HEK293 (cell line): Measurements from ENCODE around the gene SLC43A3.

ENCODE experiments used
- CTCF ChIA-PET: fragments of 350-600 bp; formaldehyde crosslinking; extraction: SDS; loops from one replicate; lab custom pipeline; 2021; ENCODE audit warnings: antibody characterized with exemption; lab: Yijun Ruan, JAX
- POLR2A ChIA-PET: fragments of 300-600 bp; formaldehyde crosslinking; extraction: SDS; loops from one replicate; lab custom pipeline; 2020; ENCODE audit warnings: antibody characterized with exemption, inconsistent platforms; lab: Yijun Ruan, JAX
- H3K27ac ChIP-seq: fragments of 200-500 bp; sonication (Bioruptor generic); 2 replicates; pipeline ENCODE4 v1.5.1; 2014; ENCODE audit warnings: low read depth, low read length, control low read depth, inconsistent platforms; ENCODE audit errors: extremely low read depth
- H3K36me3 ChIP-seq, 2 experiments: fragments of 200-500 bp in 1 of 2; sonication (Bioruptor generic) in 1 of 2; 1 replicate in 1 of 2; 2 replicates in 1 of 2; pipeline ENCODE4 v1.5.1; 2014 to 2017; ENCODE audit warnings: inconsistent platforms in 2 of 2, low read length in 2 of 2; ENCODE audit not compliant: control insufficient read depth in 2 of 2, insufficient read depth in 1 of 2
- H3K4me1 ChIP-seq: fragments of 200-500 bp; sonication (Bioruptor generic); 2 replicates; pipeline ENCODE4 v1.5.1; 2014; ENCODE audit warnings: mild to moderate bottlenecking, low read length, inconsistent platforms; ENCODE audit not compliant: control insufficient read depth, insufficient read depth
- H3K4me3 ChIP-seq: 2 replicates; pipeline ENCODE4 v1.5.1; 2011; ENCODE audit warnings: low read depth, mild to moderate bottlenecking, control low read depth, low read length, moderate library complexity
- H3K9me3 ChIP-seq: fragments of 200-500 bp; sonication (Bioruptor generic); 2 replicates; pipeline ENCODE4 v1.5.1; 2014; ENCODE audit warnings: low read depth, low read length, inconsistent platforms; ENCODE audit not compliant: control insufficient read depth, insufficient read depth
- BCL11B ChIP-seq: fragments of 450-650 bp; formaldehyde crosslinking; IDR thresholded peaks from 2 replicates; pipeline ENCODE4 v1.5.1; 2016; ENCODE audit warnings: low read depth, missing biosample characterization, missing genetic modification characterization
- EGR2 ChIP-seq: fragments of 450-650 bp; formaldehyde crosslinking; IDR thresholded peaks from 2 replicates; pipeline ENCODE4 v1.5.1; 2016; ENCODE audit warnings: low read depth, missing biosample characterization, missing genetic modification characterization
- HOXC10 ChIP-seq: sonication (generic); formaldehyde crosslinking; IDR thresholded peaks from 2 replicates; pipeline ENCODE4 v1.8.1; 2023; ENCODE audit warnings: mild to moderate bottlenecking, missing genetic modification reagents
- KLF10 ChIP-seq: fragments of 450-650 bp; IDR thresholded peaks from 2 replicates; pipeline ENCODE4 v1.5.1; 2018; ENCODE audit warnings: missing biosample characterization, mild to moderate bottlenecking, missing genetic modification characterization
- PRDM1 ChIP-seq: fragments of 450-650 bp; formaldehyde crosslinking; IDR thresholded peaks from 2 replicates; pipeline ENCODE4; 2016; ENCODE audit warnings: missing biosample characterization, missing genetic modification characterization
- SP2 ChIP-seq: fragments of 450-650 bp; formaldehyde crosslinking; IDR thresholded peaks from 2 replicates; pipeline ENCODE4 v1.5.1; 2016; ENCODE audit warnings: missing biosample characterization, missing genetic modification characterization
- TCF7L2 ChIP-seq: IDR thresholded peaks from 2 replicates; pipeline ENCODE4 v1.6.1; 2011; ENCODE audit warnings: low read depth, mild to moderate bottlenecking, inconsistent platforms, low read length, moderate library complexity, borderline replicate concordance
- TRIM28 ChIP-seq: IDR thresholded peaks from 2 replicates; pipeline ENCODE4 v1.6.1; 2011; ENCODE audit warnings: low read length, control low read depth, borderline replicate concordance
- YY1 ChIP-seq: fragments of 450-650 bp; formaldehyde crosslinking; IDR thresholded peaks from 2 replicates; pipeline ENCODE4 v1.5.1; 2018; ENCODE audit warnings: missing biosample characterization, missing genetic modification characterization
- ZBTB20 ChIP-seq: fragments of 450-650 bp; formaldehyde crosslinking; IDR thresholded peaks from 2 replicates; pipeline ENCODE4 v1.5.1; 2016; ENCODE audit warnings: missing biosample characterization, missing genetic modification characterization
- ZFHX2 ChIP-seq: fragments of 450-650 bp; formaldehyde crosslinking; conservative IDR thresholded peaks from 2 replicates; pipeline ENCODE4 v1.5.1; 2016; ENCODE audit warnings: missing biosample characterization, missing genetic modification characterization
- ZNF10 ChIP-seq: fragments of 450-650 bp; formaldehyde crosslinking; IDR thresholded peaks from 2 replicates; pipeline ENCODE4 v1.5.1; 2017; ENCODE audit warnings: missing biosample characterization, missing genetic modification characterization
- ZNF16 ChIP-seq: fragments of 450-650 bp; formaldehyde crosslinking; IDR thresholded peaks from 2 replicates; pipeline ENCODE4 v1.5.1; 2016; ENCODE audit warnings: low read depth, missing biosample characterization, missing genetic modification characterization
- ZNF2 ChIP-seq: fragments of 450-650 bp; formaldehyde crosslinking; IDR thresholded peaks from 2 replicates; pipeline ENCODE4 v1.5.1; 2016; ENCODE audit warnings: missing biosample characterization, missing genetic modification characterization
- ZNF202 ChIP-seq: fragments of 450-650 bp; formaldehyde crosslinking; IDR thresholded peaks from 2 replicates; pipeline ENCODE4 v1.5.1; 2016; ENCODE audit warnings: missing biosample characterization, missing genetic modification characterization, borderline replicate concordance
- ZNF223 ChIP-seq: fragments of 450-650 bp; formaldehyde crosslinking; IDR thresholded peaks from 2 replicates; pipeline ENCODE4 v1.5.1; 2016; ENCODE audit warnings: missing biosample characterization, missing genetic modification characterization
- ZNF341 ChIP-seq: fragments of 450-650 bp; formaldehyde crosslinking; IDR thresholded peaks from 2 replicates; pipeline ENCODE4; 2016; ENCODE audit warnings: low read depth, missing biosample characterization, missing genetic modification characterization
- ZNF394 ChIP-seq: fragments of 450-650 bp; formaldehyde crosslinking; IDR thresholded peaks from 2 replicates; pipeline ENCODE4 v1.5.1; 2016; ENCODE audit warnings: missing biosample characterization, missing genetic modification characterization, mild to moderate bottlenecking, moderate library complexity, borderline replicate concordance
- ZNF416 ChIP-seq: fragments of 450-650 bp; formaldehyde crosslinking; IDR thresholded peaks from 2 replicates; pipeline ENCODE4 v1.5.1; 2016; ENCODE audit warnings: missing biosample characterization, missing genetic modification characterization
- ZNF600 ChIP-seq: fragments of 450-650 bp; formaldehyde crosslinking; IDR thresholded peaks from 2 replicates; pipeline ENCODE4 v1.5.1; 2016; ENCODE audit warnings: missing biosample characterization, missing genetic modification characterization
- ZNF621 ChIP-seq: fragments of 450-650 bp; formaldehyde crosslinking; IDR thresholded peaks from 2 replicates; pipeline ENCODE4 v1.5.1; 2017; ENCODE audit warnings: missing biosample characterization, missing genetic modification characterization
- ZNF654 ChIP-seq: fragments of 450-650 bp; formaldehyde crosslinking; IDR thresholded peaks from 2 replicates; pipeline ENCODE4 v1.5.1; 2016; ENCODE audit warnings: low read depth, missing biosample characterization, missing genetic modification characterization
- ZNF658 ChIP-seq: fragments of 450-650 bp; formaldehyde crosslinking; IDR thresholded peaks from 2 replicates; pipeline ENCODE4; 2016; ENCODE audit warnings: missing biosample characterization, missing genetic modification characterization
- ZNF660 ChIP-seq: fragments of 450-650 bp; IDR thresholded peaks from 2 replicates; pipeline ENCODE4 v1.5.1; 2018; ENCODE audit warnings: missing biosample characterization, mild to moderate bottlenecking, missing genetic modification characterization
- ZNF670 ChIP-seq: fragments of 450-650 bp; formaldehyde crosslinking; IDR thresholded peaks from 2 replicates; pipeline ENCODE4 v1.5.1; 2016; ENCODE audit warnings: missing biosample characterization, missing genetic modification characterization, low read depth
- ZSCAN30 ChIP-seq: fragments of 450-650 bp; IDR thresholded peaks from 2 replicates; pipeline ENCODE4 v1.5.1; 2018; ENCODE audit warnings: missing biosample characterization, mild to moderate bottlenecking, missing genetic modification characterization, moderate library complexity
- ZSCAN5A ChIP-seq: fragments of 450-650 bp; formaldehyde crosslinking; IDR thresholded peaks from 2 replicates; pipeline ENCODE4 v1.5.1; 2016; ENCODE audit warnings: missing biosample characterization, missing genetic modification characterization
- TF ChIP-seq, protein P1 (sequence below): fragments of 450-650 bp; formaldehyde crosslinking; IDR thresholded peaks from 2 replicates; pipeline ENCODE4 v1.5.1; 2016; ENCODE audit warnings: missing biosample characterization, missing genetic modification characterization
- TF ChIP-seq, protein P2 (sequence below): fragments of 450-650 bp; formaldehyde crosslinking; IDR thresholded peaks from 2 replicates; pipeline ENCODE4 v1.5.1; 2017; ENCODE audit warnings: missing biosample characterization, missing genetic modification characterization

Gene SLC43A3

DNA sequence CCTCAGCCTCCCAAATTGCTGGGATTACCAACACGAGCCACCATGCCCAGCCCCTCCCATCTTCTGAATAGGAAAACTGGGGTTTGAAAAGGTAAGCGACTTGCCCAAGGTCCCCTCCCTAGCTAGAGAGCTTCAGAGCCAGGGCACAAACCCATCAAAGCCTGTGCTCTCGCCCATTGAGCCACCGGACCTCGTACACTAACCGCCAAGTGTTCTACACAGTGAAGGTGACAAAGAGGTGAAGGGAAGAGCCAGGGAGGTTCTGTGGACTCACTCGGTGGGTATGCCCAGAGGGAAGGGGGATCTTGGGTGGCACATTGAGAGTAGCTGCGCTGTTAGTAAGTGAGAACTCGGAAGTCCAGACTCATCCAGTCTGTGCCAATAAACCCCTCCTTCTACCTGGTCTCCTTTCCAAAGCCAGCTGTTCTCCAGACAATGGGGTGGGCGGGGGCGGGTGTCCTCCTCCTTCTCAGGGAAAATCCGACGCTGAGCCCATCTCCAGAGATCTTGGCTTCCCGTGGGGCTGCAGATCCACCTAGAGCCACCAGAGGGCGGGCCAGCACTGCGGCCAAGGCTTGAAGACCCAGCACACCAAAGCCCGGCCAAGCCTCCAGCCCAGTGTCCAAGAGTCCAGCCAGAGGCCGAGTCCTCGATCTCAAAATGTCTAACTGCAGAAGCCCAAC is 30.2 kb upstream of the SLC43A3 start:
- Histone ChIP-seq H3K4me1 (no peaks in the 10 kb centered on the region), H3K36me3 (no peaks in the 10 kb centered on the region), H3K27ac (no peak overlapping the region), H3K9me3 (no peaks in the 10 kb centered on the region)
- CTCF ChIA-PET, result interaction anchor here (0.5 to 9.3 kb wide), 50 partner anchors 8 to 1707 kb away, joined by 3 to 191 read pairs (median 5); partner anchors contain the start of genes CTNND1, SLC43A1 and TIMM10
- POLR2A ChIA-PET, result interaction anchor here (0.9 kb wide), 1 partner anchor 59 kb away, joined by 3 read pairs; the partner anchor contains the start of gene SLC43A1
- TF ChIP-seq ZSCAN30 (tag by site-specific recombination), result peak; percentile 34; the same call in 1 of the 2 replicates
- peak; percentile 66 for TF ChIP-seq ZNF654
- no peak for TF ChIP-seq ZNF670 (tag by site-specific recombination)
- no peak for TF ChIP-seq ZNF658 (tag by site-specific recombination)
- TF ChIP-seq, protein P1, sequence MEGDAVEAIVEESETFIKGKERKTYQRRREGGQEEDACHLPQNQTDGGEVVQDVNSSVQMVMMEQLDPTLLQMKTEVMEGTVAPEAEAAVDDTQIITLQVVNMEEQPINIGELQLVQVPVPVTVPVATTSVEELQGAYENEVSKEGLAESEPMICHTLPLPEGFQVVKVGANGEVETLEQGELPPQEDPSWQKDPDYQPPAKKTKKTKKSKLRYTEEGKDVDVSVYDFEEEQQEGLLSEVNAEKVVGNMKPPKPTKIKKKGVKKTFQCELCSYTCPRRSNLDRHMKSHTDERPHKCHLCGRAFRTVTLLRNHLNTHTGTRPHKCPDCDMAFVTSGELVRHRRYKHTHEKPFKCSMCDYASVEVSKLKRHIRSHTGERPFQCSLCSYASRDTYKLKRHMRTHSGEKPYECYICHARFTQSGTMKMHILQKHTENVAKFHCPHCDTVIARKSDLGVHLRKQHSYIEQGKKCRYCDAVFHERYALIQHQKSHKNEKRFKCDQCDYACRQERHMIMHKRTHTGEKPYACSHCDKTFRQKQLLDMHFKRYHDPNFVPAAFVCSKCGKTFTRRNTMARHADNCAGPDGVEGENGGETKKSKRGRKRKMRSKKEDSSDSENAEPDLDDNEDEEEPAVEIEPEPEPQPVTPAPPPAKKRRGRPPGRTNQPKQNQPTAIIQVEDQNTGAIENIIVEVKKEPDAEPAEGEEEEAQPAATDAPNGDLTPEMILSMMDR (tag by site-specific recombination), result peak; percentile 52
- peak; percentile 6; the same call in 1 of the 2 replicates for TF ChIP-seq EGR2 (tag by site-specific recombination)
- TF ChIP-seq ZNF341 (tag by site-specific recombination), result peak; percentile 34; the same call in 1 of the 2 replicates
- 0 out of 2 replicates have a peak, but pooled peaks have one; percentile 50 for TF ChIP-seq BCL11B
- TF ChIP-seq ZNF394 (tag by site-specific recombination), result 0 out of 2 replicates have a peak, but pooled peaks have one; percentile 12
- 0 out of 2 replicates have a peak, but pooled peaks have one; percentile 19 for TF ChIP-seq ZNF660 (tag by site-specific recombination)
- no peak for TF ChIP-seq ZNF223
- TF ChIP-seq ZNF600 (tag by site-specific recombination), result 0 out of 2 replicates have a peak, but pooled peaks have one; percentile 40
- 0 out of 2 replicates have a peak, but pooled peaks have one; percentile 50 for TF ChIP-seq ZNF2 (tag by site-specific recombination)
- TF ChIP-seq, all 188 proteins: peak for 10
- no peak overlapping the region for H3K4me3 ChIP-seq

GRCh38 chr11:57453543-57454177 is 26.7 kb upstream of the SLC43A3 start:
- ChIA-PET POLR2A (no interaction called here), CTCF (interaction anchor here (0.6 to 9.3 kb wide), 4 partner anchors 27 to 114 kb away, joined by 3 to 140 read pairs (median 4); no protein-coding TSS in a partner anchor)
- no peaks in the 10 kb centered on the region for H3K36me3 ChIP-seq
- no peaks in the 10 kb centered on the region for H3K9me3 ChIP-seq
- H3K27ac ChIP-seq, result no peak overlapping the region
- TF ChIP-seq ZBTB20 (no peak), ZNF416 (tag by site-specific recombination) (no peak), ZNF16 (tag by site-specific recombination) (no peak), HOXC10 (CRISPR knock-in tag) (no peak), KLF10 (tag by site-specific recombination) (no peak), ZNF621 (tag by site-specific recombination) (no peak), ZNF202 (tag by site-specific recombination) (no peak), ZFHX2 (tag by site-specific recombination) (no peak), TRIM28 (no peak), YY1 (no peak), TCF7L2 (no peak), ZSCAN5A (tag by site-specific recombination) (no peak), ZNF10 (no peak), ZNF670 (tag by site-specific recombination) (no peak), SP2 (no peak), PRDM1 (tag by site-specific recombination) (no peak)
- TF ChIP-seq, protein P2, sequence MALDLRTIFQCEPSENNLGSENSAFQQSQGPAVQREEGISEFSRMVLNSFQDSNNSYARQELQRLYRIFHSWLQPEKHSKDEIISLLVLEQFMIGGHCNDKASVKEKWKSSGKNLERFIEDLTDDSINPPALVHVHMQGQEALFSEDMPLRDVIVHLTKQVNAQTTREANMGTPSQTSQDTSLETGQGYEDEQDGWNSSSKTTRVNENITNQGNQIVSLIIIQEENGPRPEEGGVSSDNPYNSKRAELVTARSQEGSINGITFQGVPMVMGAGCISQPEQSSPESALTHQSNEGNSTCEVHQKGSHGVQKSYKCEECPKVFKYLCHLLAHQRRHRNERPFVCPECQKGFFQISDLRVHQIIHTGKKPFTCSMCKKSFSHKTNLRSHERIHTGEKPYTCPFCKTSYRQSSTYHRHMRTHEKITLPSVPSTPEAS (tag by site-specific recombination), result no peak
- H3K4me3 ChIP-seq, result no peak overlapping the region
- H3K4me1 ChIP-seq, result no peaks in the 10 kb centered on the region
